Hepatocyte (in vitro differentiated cells): Measurements from ENCODE around the gene ADPRS.

ENCODE experiments used
- CTCF ChIP-seq: fragments of 200-600 bp; sonication (generic); IDR thresholded peaks from 2 replicates; pipeline ENCODE4 v1.5.1; 2016; ENCODE audit warnings: antibody characterized with exemption, mild to moderate bottlenecking; ENCODE audit not compliant: poor library complexity
- EZH2 ChIP-seq: fragments of 200-600 bp; sonication (generic); IDR thresholded peaks from 2 replicates; pipeline ENCODE4 v1.6.1; 2016; ENCODE audit warnings: antibody characterized with exemption, mild to moderate bottlenecking, borderline replicate concordance
- EZH2phosphoT487 ChIP-seq: fragments of 200-600 bp; sonication (generic); IDR thresholded peaks from one replicate; pipeline ENCODE4 v1.6.1; 2018; ENCODE audit warnings: antibody characterized with exemption, mild to moderate bottlenecking, low read depth, moderate library complexity; ENCODE audit not compliant: unreplicated experiment, severe bottlenecking

GRCh38 chr1:36088265-36088576, 471 bp upstream of the ADPRS start:
- TF ChIP-seq CTCF: no peak
- no peak for TF ChIP-seq EZH2
- no peak for TF ChIP-seq EZH2phosphoT487
